GM21423 (cell line): ENCODE results near the gene A2M.

ENCODE experiments used
- ATAC-seq: cut with Tn5 transposase; IDR thresholded peaks from one replicate; pipeline ENCODE4 v1.9.1; 2021; ENCODE audit warnings: mild to moderate bottlenecking, moderate library complexity; ENCODE audit not compliant: unreplicated experiment

The A2M gene

GRCh38 chr12:9040484-9041186 lies 75.1 kb downstream of the A2M start:
- no peak for ATAC-seq

GRCh38 chr12:9039397-9039977 lies 76.2 kb downstream of the A2M start:
- ATAC-seq = no peak

- ATAC-seq = no peak
Observed at GRCh38 chr12:9037431-9037830, 78.3 kb downstream of the A2M start.

- ATAC-seq = no peak
Observed at GRCh38 chr12:9036227-9036626, 79.5 kb downstream of the A2M start.

GRCh38 chr12:9034095-9034494 lies 81.6 kb downstream of the A2M start:
- ATAC-seq = no peak

GRCh38 chr12:9033265-9033887 lies 82.3 kb downstream of the A2M start:
- ATAC-seq = no peak

- no peak for ATAC-seq
Observed at GRCh38 chr12:9032202-9032964, 83.3 kb downstream of the A2M start.

GRCh38 chr12:9030776-9031175 lies 84.9 kb downstream of the A2M start:
- ATAC-seq = no peak

GRCh38 chr12:9027161-9028059 lies 88.3 kb downstream of the A2M start:
- ATAC-seq = no peak

GRCh38 chr12:9024512-9024911 lies 91.2 kb downstream of the A2M start:
- ATAC-seq = no peak

GRCh38 chr12:9022592-9022991 lies 93.1 kb downstream of the A2M start:
- no peak for ATAC-seq
